Activated T-cell treated with anti-CD3 and anti-CD28 coated beads, Interleukin-2, amount 50 U/mL, for 48 hours (primary cell): ENCODE results near the gene DENND6B.

Experiments used
- DNase-seq, 2 experiments: peaks; one replicate each; pipeline ENCODE4 v3.0.0-alpha.2; 2020

The DENND6B gene

GRCh38 chr22:50268655-50269113 lies 58.1 kb downstream of the DENND6B start:
- no peak for DNase-seq

DNA sequence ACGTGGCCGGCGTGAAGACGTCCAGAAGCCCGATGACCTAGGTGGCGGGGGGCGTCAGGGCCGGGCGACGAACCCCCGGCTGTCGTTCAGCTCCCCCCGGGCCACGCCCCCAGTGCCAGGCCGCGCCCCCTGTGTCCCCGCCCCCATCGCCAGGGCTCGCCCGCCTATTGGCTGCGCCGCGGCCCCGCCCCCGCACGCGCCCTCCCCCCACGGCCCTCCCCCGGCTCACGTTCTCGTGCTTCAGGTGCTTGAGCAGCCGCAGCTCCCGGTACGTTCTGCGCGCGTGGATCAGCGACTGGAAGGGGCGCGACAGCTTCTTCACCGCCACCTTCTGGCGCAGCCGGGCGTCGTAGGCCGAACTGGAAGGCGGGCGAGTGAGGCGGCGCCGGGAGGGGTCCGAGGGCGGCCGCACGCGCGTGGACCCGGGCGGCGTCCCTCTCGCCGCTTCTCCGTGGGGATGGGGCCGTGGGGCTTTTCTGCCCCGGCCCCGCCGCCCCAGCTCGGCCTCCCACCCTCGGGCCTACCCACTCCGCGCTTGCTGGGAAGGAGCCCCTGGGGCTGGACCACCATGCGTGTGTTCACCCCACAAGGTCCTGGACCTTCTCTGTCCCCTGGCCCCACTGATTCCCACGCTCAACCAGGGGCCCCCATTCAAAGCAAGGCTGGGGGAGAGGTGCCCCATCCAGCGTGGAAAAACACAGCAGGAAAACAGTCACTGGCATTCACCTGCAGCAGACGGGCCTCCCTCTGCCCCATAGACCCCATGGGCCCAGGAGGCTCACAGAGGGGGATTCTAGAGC lies 59.0 kb downstream of the DENND6B start:
- DNase-seq = peak; percentile 69 to 70

DNA sequence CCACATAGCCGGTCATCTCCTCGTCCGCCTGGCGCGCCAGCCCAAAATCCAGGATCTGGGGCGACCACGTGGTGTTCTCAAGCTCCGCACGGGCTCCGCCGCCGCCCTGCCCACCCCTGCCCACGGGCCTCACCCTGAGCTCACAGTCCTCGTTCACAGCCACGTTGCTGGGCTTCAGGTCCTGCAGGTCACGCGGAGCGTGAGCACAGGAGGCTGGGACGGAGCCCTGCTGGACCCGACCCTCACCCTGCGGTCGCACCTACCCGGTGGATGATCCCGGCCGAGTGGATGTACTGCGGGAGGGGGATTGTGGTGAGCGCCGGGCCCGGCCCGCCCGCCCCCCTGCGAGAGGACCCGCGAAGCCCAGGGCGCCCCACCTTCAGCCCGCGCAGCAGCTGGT lies 59.8 kb downstream of the DENND6B start:
- DNase-seq = no peak

DNA sequence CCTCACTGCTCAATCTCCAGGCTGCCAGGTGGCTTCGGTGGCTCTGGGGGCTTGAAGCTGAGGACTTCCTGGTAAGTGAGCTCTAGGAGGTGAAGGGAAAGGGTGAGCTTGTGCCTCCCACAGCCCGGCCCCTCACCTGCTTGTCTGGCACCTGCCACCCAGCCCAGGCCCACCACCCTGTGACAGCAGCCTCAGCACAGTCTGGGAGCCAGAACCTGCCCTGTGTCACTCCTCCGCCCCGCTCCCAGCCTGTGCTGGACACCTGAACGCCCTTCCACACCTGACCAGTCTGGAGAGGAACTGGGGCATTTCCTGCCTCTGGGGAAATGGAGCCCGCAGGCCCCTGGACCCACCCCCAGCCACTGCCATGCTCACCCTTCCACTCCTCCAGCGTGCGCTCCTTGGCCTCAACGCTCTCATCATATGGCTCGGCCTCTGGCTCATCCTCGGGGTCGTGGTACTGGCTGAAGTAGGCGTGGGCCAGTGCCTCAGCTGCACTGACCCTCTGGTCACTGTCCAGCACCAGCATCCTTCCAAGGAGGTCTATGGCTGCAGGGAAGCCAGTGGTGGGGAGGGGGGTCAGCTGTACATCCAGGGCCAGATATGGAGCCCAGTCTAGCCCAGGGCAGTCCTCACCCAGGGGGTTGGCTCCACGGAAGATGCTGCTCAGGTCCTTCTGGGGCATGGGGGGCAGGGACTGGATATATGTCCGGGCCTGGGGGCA lies 61.7 kb downstream of the DENND6B start:
- DNase-seq = no peak

GRCh38 chr22:50264104-50264745 lies 62.6 kb downstream of the DENND6B start:
- no peak for DNase-seq

GRCh38 chr22:50262973-50263617 lies 63.7 kb downstream of the DENND6B start:
- no peak for DNase-seq

GRCh38 chr22:50262460-50262911 lies 64.3 kb downstream of the DENND6B start:
- no peak for DNase-seq

GRCh38 chr22:50261615-50262459 lies 65.0 kb downstream of the DENND6B start, which contains the start of gene MAPK12:
MAPK12 (minus strand) TSS chr22:50261683; CDS start chr22:50261509, 174 bp downstream.
- no peak for DNase-seq

DNA sequence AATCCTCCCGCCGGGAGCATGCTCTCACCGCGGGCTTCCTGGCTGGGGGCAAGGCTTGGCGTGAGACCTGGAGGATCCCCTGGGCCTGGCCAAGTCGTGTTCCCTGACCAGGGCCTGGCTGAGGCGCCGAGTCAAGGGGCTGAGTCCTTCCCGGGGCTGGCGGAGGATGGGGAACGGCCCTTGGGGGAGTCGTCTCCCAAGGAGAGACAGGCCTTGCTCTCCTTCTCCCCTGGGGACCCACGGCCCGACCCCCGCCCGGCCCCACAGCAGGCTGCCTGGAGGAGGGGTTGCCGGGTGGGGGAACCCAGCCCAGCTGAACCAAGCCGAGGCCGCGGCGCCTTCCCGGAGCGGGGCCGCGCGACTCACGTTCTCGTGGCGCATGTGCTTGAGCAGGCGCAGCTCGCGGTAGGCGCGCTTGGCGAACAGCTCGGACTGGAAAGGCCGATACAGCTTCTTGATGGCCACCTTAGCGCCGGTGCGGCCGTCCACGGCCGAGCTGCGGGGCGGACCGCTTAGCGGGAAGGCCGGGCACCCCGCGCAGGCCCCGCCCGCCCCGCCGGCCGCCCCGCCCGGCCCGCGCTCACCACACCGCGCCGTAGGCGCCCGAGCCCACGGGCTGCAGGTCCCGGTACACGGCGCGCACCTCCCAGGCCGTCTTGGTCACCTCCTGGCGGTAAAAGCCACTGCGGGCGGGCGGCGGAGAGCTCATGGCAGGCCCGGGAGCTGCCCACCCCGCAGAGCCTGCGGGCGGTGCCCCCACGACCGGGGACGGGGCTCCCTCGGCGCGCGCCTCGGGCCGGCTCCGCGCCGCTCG lies 65.8 kb downstream of the DENND6B start:
- DNase-seq = peak; percentile 53 to 67

GRCh38 chr22:50260434-50260800 lies 66.4 kb downstream of the DENND6B start:
- no peak for DNase-seq

DNA sequence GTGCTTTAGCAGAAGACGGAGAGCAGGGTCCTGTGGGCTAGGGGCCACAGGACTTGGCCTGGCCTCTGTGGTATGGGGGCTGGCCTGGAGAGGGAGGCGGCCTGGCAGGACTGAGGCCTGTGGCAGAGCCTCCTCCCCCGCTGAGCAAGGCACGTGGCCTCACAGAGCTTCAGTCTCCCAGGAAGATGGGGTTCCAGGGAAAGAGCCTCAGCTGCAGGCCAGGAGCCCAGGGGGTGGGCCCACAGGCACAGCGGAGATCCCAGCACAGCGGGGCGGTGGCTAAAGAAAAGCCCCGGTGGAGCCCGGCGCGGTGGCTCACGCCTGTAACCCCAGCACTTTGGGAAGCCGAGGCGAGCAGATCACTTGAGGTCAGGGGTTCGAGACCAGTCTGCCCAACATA lies 67.5 kb downstream of the DENND6B start:
- no peak for DNase-seq
